ENCODE measurements around the gene VPS13A. TPM values are rescaled to one million over a fixed set of nuclear protein-coding genes. Genes with fewer than 3 reads are reported as not detected.

Gene VPS13A
- total and polyA plus RNA-seq, 10 of the 15 experiments (the other 5 are each of a cell fraction or from before 2014, with no cell fraction given), result 10.0 to 35.2 (median 21.1) TPM

DNA sequence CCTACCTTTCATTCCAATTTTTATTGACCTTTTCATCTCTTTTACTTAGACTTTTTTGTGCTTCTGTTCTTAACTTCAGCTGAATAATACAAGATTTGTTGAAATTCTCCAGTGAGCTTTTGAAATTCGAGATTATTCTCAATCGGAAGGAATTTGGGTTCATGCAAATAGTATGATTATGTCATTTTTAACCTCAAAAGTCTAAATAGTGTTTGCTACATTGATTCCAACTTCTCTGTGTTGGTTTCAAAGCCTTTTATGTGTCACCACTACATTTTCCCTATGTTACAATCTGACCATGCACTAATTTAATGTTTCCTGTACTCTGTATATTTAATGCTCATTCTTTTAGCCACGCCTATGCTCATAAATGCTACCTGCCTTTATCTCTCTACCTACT lies 44.1 kb downstream of the VPS13A start:
- no peaks in the 10 kb centered on the region for H4K20me1 ChIP-seq (ENCODE audit: control insufficient read depth, insufficient read depth)
- no peaks in the 10 kb centered on the region for H3K27me3 ChIP-seq (replicated peaks in 1 of 2; ENCODE audit: control insufficient read depth in 2 of 2, insufficient read depth in 2 of 2, low read length in 1 of 2)
- H3K27ac ChIP-seq (ENCODE audit: control insufficient read depth, insufficient read depth), result no peak overlapping the region
- SMC1A ChIA-PET (ENCODE audit: uncharacterized antibody, unreplicated experiment), result no interaction called here
- POLR2A ChIA-PET, result no interaction called here
- 98% methylated on average over 3 of the region's 3 CpGs for WGBS (ENCODE audit: insufficient coverage, insufficient replicate concordance, low lambda C conversion rate, missing lambda C conversion rate)
- TF ChIP-seq, protein P1, sequence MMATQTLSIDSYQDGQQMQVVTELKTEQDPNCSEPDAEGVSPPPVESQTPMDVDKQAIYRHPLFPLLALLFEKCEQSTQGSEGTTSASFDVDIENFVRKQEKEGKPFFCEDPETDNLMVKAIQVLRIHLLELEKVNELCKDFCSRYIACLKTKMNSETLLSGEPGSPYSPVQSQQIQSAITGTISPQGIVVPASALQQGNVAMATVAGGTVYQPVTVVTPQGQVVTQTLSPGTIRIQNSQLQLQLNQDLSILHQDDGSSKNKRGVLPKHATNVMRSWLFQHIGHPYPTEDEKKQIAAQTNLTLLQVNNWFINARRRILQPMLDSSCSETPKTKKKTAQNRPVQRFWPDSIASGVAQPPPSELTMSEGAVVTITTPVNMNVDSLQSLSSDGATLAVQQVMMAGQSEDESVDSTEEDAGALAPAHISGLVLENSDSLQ (IDR thresholded peaks at IDR 0.05), result no peak
- no peak for TF ChIP-seq CBFB (IDR thresholded peaks at IDR 0.05; ENCODE audit: low read depth)
- TF ChIP-seq LARP7 (IDR thresholded peaks at IDR 0.05), result no peak
- TF ChIP-seq GATAD2B (conservative IDR thresholded peaks at IDR 0.05; ENCODE audit: low read depth), result no peak
- no peak for TF ChIP-seq CEBPB (IDR thresholded peaks at IDR 0.05; ENCODE audit: borderline replicate concordance in 1 of 2, low read depth in 2 of 2, low read length in 2 of 2)
- no peak for TF ChIP-seq JUND (IDR thresholded peaks at IDR 0.05; ENCODE audit: low read depth, low read length)
- no peak for TF ChIP-seq MTA3 (IDR thresholded peaks at IDR 0.05; ENCODE audit: borderline replicate concordance, low read length)
- TF ChIP-seq IRF4 (IDR thresholded peaks at IDR 0.05; ENCODE audit: low read depth, low read length), result no peak
- TF ChIP-seq HCFC1 (IDR thresholded peaks at IDR 0.05; ENCODE audit: low read length), result no peak
- TF ChIP-seq GABPA (IDR thresholded peaks at IDR 0.05; ENCODE audit: low read depth), result no peak
- no peak for TF ChIP-seq ZNF622 (IDR thresholded peaks at IDR 0.05)
- no peak for TF ChIP-seq WRNIP1 (IDR thresholded peaks at IDR 0.05; ENCODE audit: borderline replicate concordance, low read depth, low read length)
- TF ChIP-seq, protein P2, sequence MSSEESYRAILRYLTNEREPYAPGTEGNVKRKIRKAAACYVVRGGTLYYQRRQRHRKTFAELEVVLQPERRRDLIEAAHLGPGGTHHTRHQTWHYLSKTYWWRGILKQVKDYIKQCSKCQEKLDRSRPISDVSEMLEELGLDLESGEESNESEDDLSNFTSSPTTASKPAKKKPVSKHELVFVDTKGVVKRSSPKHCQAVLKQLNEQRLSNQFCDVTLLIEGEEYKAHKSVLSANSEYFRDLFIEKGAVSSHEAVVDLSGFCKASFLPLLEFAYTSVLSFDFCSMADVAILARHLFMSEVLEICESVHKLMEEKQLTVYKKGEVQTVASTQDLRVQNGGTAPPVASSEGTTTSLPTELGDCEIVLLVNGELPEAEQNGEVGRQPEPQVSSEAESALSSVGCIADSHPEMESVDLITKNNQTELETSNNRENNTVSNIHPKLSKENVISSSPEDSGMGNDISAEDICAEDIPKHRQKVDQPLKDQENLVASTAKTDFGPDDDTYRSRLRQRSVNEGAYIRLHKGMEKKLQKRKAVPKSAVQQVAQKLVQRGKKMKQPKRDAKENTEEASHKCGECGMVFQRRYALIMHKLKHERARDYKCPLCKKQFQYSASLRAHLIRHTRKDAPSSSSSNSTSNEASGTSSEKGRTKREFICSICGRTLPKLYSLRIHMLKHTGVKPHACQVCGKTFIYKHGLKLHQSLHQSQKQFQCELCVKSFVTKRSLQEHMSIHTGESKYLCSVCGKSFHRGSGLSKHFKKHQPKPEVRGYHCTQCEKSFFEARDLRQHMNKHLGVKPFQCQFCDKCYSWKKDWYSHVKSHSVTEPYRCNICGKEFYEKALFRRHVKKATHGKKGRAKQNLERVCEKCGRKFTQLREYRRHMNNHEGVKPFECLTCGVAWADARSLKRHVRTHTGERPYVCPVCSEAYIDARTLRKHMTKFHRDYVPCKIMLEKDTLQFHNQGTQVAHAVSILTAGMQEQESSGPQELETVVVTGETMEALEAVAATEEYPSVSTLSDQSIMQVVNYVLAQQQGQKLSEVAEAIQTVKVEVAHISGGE (CRISPR knock-in tag; IDR thresholded peaks at IDR 0.05), result no peak
- TF ChIP-seq, protein P3, sequence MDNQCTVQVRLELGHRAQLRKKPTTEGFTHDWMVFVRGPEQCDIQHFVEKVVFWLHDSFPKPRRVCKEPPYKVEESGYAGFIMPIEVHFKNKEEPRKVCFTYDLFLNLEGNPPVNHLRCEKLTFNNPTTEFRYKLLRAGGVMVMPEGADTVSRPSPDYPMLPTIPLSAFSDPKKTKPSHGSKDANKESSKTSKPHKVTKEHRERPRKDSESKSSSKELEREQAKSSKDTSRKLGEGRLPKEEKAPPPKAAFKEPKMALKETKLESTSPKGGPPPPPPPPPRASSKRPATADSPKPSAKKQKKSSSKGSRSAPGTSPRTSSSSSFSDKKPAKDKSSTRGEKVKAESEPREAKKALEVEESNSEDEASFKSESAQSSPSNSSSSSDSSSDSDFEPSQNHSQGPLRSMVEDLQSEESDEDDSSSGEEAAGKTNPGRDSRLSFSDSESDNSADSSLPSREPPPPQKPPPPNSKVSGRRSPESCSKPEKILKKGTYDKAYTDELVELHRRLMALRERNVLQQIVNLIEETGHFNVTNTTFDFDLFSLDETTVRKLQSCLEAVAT (IDR thresholded peaks at IDR 0.05), result no peak
- TF ChIP-seq TARDBP (IDR thresholded peaks at IDR 0.05; ENCODE audit: borderline replicate concordance), result no peak
- no peak for TF ChIP-seq EP300 (IDR thresholded peaks at IDR 0.05; ENCODE audit: borderline replicate concordance in 1 of 2, control insufficient read depth in 1 of 2, low read depth in 2 of 2, low read length in 2 of 2)
- no peak for TF ChIP-seq CHD2 (IDR thresholded peaks at IDR 0.05; ENCODE audit: borderline replicate concordance, low read depth, low read length)
- peaks cover 0 to 4% of the 10 kb centered on the region in 2 experiments; a peak in 2 of 4 replicates for H3K36me3 ChIP-seq (ENCODE audit: control insufficient read depth in 2 of 2, insufficient read depth in 2 of 2, low read length in 1 of 2)
- no peaks in the 10 kb centered on the region for H3K79me2 ChIP-seq (ENCODE audit: control insufficient read depth, insufficient read depth, low read length)
- no peak overlapping the region for H3K4me2 ChIP-seq (ENCODE audit: control insufficient read depth, insufficient read depth)
- ATAC-seq (no peak), DNase-seq (ENCODE audit: low read depth, low spot score) (no peak), FAIRE-seq (no peak)
- H3K4me3 ChIP-seq, result no peak overlapping the region
- intact Hi-C loops (cut with micrococcal nuclease; ENCODE audit: unreplicated experiment) (loop anchor here (10.0 kb wide), 1 partner anchor 63 kb away; no protein-coding TSS in a partner anchor), in situ Hi-C loops (cut with MboI) (no loop called here)
- H2AFZ ChIP-seq (ENCODE audit: control insufficient read depth, low read depth, low read length), result no peak overlapping the region
- CTCF ChIA-PET, result interaction anchor here (1.9 to 2.4 kb wide), 2 partner anchors 13 to 55 kb away, joined by 6 to 8 read pairs; no protein-coding TSS in a partner anchor
- no peaks in the 10 kb centered on the region for H3K4me1 ChIP-seq (ENCODE audit: control insufficient read depth, insufficient read depth, low read length)
- H3K9me3 ChIP-seq (replicated peaks; ENCODE audit: control insufficient read depth, insufficient read depth, low read length), result no peaks in the 10 kb centered on the region
- H3K9ac ChIP-seq (ENCODE audit: control insufficient read depth, insufficient read depth, low read length), result no peak overlapping the region
- no TSS peak for BruUV-seq (replicated peaks)
- RAD21 ChIA-PET (ENCODE audit: unreplicated experiment), result no interaction called here
